Measurements from ENCODE around the gene RASGRF2. TPM values are rescaled to one million over a fixed set of nuclear protein-coding genes. Genes with fewer than 3 reads are reported as not detected.

The RASGRF2 gene
- total and polyA plus RNA-seq, 2 of the 13 experiments (the other 11 are each of a cell fraction or from before 2014, with no cell fraction given) = 23.6 to 29.0 TPM

GRCh38 chr5:81022688-81023084 lies 62.5 kb downstream of the RASGRF2 start (continued):
- TF ChIP-seq ARID4A (CRISPR knock-in tag; IDR thresholded peaks at IDR 0.05; ENCODE audit: borderline replicate concordance) (no peak), HDAC2 (CRISPR knock-in tag; IDR thresholded peaks at IDR 0.05) (no peak), ZSCAN20 (CRISPR knock-in tag; IDR thresholded peaks at IDR 0.05; ENCODE audit: borderline replicate concordance) (no peak), ZKSCAN5 (CRISPR knock-in tag; IDR thresholded peaks at IDR 0.05) (no peak)

GRCh38 chr5:81023261-81023970 lies 63.3 kb downstream of the RASGRF2 start:
- no peak overlapping the region for H3K27ac ChIP-seq (ENCODE audit: extremely low read length, insufficient read depth, low read length)
- CTCF ChIA-PET (ENCODE audit: low intra/inter-chr PET ratio, low total read pairs) = no interaction called here
- in situ Hi-C loops (cut with HindIII; ENCODE audit: extremely low pct_ligation_motif_present, low pct_unique_long_range_greater_than_20kb) (no loop called here), intact Hi-C loops (cut with micrococcal nuclease; ENCODE audit: unreplicated experiment) (no loop called here)
- H3K9me3 ChIP-seq (ENCODE audit: low read length) = no peaks in the 10 kb centered on the region
- 97% methylated on average over 2 of the region's 2 CpGs for WGBS (ENCODE audit: low lambda C conversion rate)
- H3K4me1 ChIP-seq (ENCODE audit: insufficient read depth, low read length) = peaks cover 58% of the 10 kb centered on the region
- FAIRE-seq = no peak
- no peak overlapping the region for H3K9ac ChIP-seq (ENCODE audit: insufficient read depth, low read depth, low read length)
- TF ChIP-seq, protein P1, sequence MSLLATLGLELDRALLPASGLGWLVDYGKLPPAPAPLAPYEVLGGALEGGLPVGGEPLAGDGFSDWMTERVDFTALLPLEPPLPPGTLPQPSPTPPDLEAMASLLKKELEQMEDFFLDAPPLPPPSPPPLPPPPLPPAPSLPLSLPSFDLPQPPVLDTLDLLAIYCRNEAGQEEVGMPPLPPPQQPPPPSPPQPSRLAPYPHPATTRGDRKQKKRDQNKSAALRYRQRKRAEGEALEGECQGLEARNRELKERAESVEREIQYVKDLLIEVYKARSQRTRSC (CRISPR knock-in tag; IDR thresholded peaks at IDR 0.05; ENCODE audit: low read depth) = no peak
- peak; percentile 22 for TF ChIP-seq RBM22 (optimal IDR thresholded peaks at IDR 0.05; ENCODE audit: low read length)
- no peak overlapping the region for H3K4me2 ChIP-seq (ENCODE audit: low read depth, low read length)
- H3K79me2 ChIP-seq (ENCODE audit: insufficient read depth, low read length) = peaks cover 59% of the 10 kb centered on the region
- H3K36me3 ChIP-seq (replicated peaks in 1 of 2; ENCODE audit: control insufficient read depth in 1 of 2, insufficient read depth in 2 of 2, low read length in 2 of 2) = peaks cover 0 to 2% of the 10 kb centered on the region in 2 experiments; a peak in 2 of 5 replicates
- POLR2A ChIA-PET = no interaction called here
- H4K20me1 ChIP-seq (ENCODE audit: insufficient read depth, low read length) = no peaks in the 10 kb centered on the region; the same call in 1 of the 2 replicates
- no peaks in the 10 kb centered on the region for H3K27me3 ChIP-seq (ENCODE audit: control insufficient read depth in 1 of 2, insufficient read depth in 2 of 2, low read length in 2 of 2)
- no peak overlapping the region for H3K4me3 ChIP-seq (replicated peaks in 1 of 3; ENCODE audit: insufficient read depth in 1 of 3, low read depth in 2 of 3, low read length in 3 of 3)
- peak; percentile 57 for ATAC-seq
- no peak for DNase-seq (ENCODE audit: low spot score)
- H2AFZ ChIP-seq (ENCODE audit: low read length) = no peak overlapping the region
- BruUV-seq (replicated peaks) = no TSS peak

Data from HepG2 (cell line).